Spleen (tissue), 11 donors: Measurements from ENCODE around the gene AZGP1. TPM values are rescaled to one million over a fixed set of nuclear protein-coding genes. Genes with fewer than 3 reads are reported as not detected.

ENCODE experiments used
- DNase-seq: peaks from one replicate; pipeline ENCODE4 v3.0.0-alpha.2; 2020
- H3K27ac ChIP-seq, 8 donors: fragments of 200-600 bp; sonication (generic) in 7 of 8; 1 replicate in 4 of 8; 2 replicates in 4 of 8; pipeline versions ENCODE4 v1.5.0 to v1.8.0; 2016 to 2021; ENCODE audit warnings: inconsistent platforms in 4 of 8, mild to moderate bottlenecking in 4 of 8, moderate library complexity in 1 of 8
- H3K27me3 ChIP-seq, 7 donors: fragments of 200-600 bp; sonication (generic) in 6 of 7; replicated peaks in 1 of 7; 1 replicate in 4 of 7; 2 replicates in 3 of 7; pipeline versions ENCODE4 v1.5.0 to v1.8.0; 2016 to 2021; ENCODE audit warnings: inconsistent platforms in 3 of 7, mild to moderate bottlenecking in 1 of 7
- H3K36me3 ChIP-seq, 6 donors: fragments of 200-600 bp; sonication (generic) in 5 of 6; 1 replicate in 4 of 6; 2 replicates in 2 of 6; pipeline versions ENCODE4 v1.5.0 to v1.8.0; 2016 to 2021; ENCODE audit warnings: inconsistent platforms in 2 of 6
- H3K4me1 ChIP-seq, 6 donors: fragments of 200-600 bp; sonication (generic) in 5 of 6; 1 replicate in 3 of 6; 2 replicates in 3 of 6; pipeline versions ENCODE4 v1.5.0 to v1.8.0; 2016 to 2021; ENCODE audit warnings: inconsistent platforms in 3 of 6
- H3K4me3 ChIP-seq, 8 donors: fragments of 200-600 bp; sonication (generic) in 7 of 8; 1 replicate in 4 of 8; 2 replicates in 4 of 8; pipeline versions ENCODE4 v1.5.0 to v1.8.0; 2016 to 2021; ENCODE audit warnings: inconsistent platforms in 4 of 8, mild to moderate bottlenecking in 4 of 8, moderate library complexity in 2 of 8
- H3K9me3 ChIP-seq, 8 donors: fragments of 200-600 bp; sonication (generic) in 7 of 8; 1 replicate in 4 of 8; 2 replicates in 4 of 8; pipeline versions ENCODE4 v1.5.0 to v1.8.0; 2016 to 2021; ENCODE audit warnings: inconsistent platforms in 4 of 8
- POLR2A ChIP-seq, 3 donors: fragments of 450-650 bp; IDR thresholded peaks; one replicate each; pipeline ENCODE4 v1.5.1; 2017; ENCODE audit warnings: antibody characterized with exemption in 3 of 3, mild to moderate bottlenecking in 1 of 3
- POLR2AphosphoS5 ChIP-seq, 3 donors: sonication (generic); formaldehyde crosslinking; IDR thresholded peaks; one replicate each; pipeline ENCODE4 v1.5.1; 2017; ENCODE audit warnings: antibody characterized with exemption in 3 of 3
- WGBS, 5 donors: extraction: QIAGEN DNeasy Blood & Tissue Kit in 3 of 5; methylation state at CpG; one replicate each; pipeline versions ENCODE4 v1.1.5 to v1.1.7; 2013 to 2018; 5-methylcytosine and 5-hydroxymethylcytosine counted together
- intact Hi-C: fragments of 100-400 bp; cut with DNase I; formaldehyde crosslinking; loops from one replicate; pipeline ENCODE4 v1.15.0; 2023; ENCODE audit warnings: low total_unique reads
- polyA plus RNA-seq, 3 donors: library from polyadenylated mRNA; stranded (reverse); fragments of 200-250 nt; gene quantifications; one replicate each; pipeline ENCODE4 v1.2.1, GENCODE V29; 2013
- small RNA-seq, 4 donors: library from RNA; depleted of rRNA; stranded (forward); fragments of <200 nt; gene quantifications; one replicate each; pipeline ENCODE3, GENCODE V24; 2016
- total RNA-seq, 7 donors: library from RNA; depleted of rRNA in 3 of 7; stranded (reverse); fragments of >200 nt in 3 of 7; fragmentation: NEBNext Ultra II Directional in 4 of 7; extraction: Animal tissue kit (Norgen Biotek cat#: 25700) in 4 of 7; gene quantifications; one replicate each; pipeline versions ENCODE4 v1.1.0 to v1.2.1, GENCODE V29; 2016 to 2021
- TF ChIP-seq, protein P1 (sequence below), 11 experiments: fragments of 200-600 bp in 7 of 11; fragments of 450-650 bp in 4 of 11; sonication (generic) in 4 of 11; IDR thresholded peaks in 8 of 11; conservative IDR thresholded peaks in 3 of 11; 1 replicate in 7 of 11; 2 replicates in 4 of 11; pipeline versions ENCODE4 v1.4.0 to v1.8.0; 2016 to 2021; ENCODE audit warnings: antibody characterized with exemption in 11 of 11, inconsistent platforms in 4 of 11, mild to moderate bottlenecking in 1 of 11
- donor health status: healthy with polysubstance abuse.
- donor health status: DM: no; HTN: no; CAD: no; lungs with moderate emphysema.
- donor health status: DM: no; HTN: no; CAD: no.
- donor health status: Bipolar disorder and iron deficiency.
- donor health status: healthy.
- donor health status: DM: no; HTN: no; CAD: no.
- donor health status: DM: yes; HTN: yes; CAD: no.

Gene AZGP1
- total and polyA plus RNA-seq, 10 donors = 0.13 to 2.3 (median 0.58) TPM; not detected in 6

DNA sequence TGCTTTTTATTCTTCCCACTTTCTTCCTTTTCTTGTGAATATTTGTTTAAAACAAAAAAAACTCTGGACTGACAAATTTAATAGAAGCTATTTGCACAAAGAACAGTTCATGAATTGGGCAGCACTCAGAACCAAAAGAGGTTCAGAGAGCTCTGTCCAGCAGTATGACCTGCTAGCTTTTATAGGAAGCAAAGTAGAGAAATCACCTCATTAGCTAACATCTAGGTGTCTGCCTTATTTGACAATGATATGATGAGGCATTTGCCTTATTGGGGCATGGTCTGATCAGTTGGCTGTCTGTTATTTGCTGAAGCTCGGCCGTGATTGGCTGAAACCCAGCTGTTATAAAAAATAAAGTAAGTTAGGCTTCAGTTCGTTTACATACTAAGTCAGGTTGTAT lies 55.7 kb downstream of the AZGP1 start:
- Histone ChIP-seq H3K9me3 (no peaks in the 10 kb centered on the region), H3K27me3 (no peaks in the 10 kb centered on the region), H3K4me3 (peak overlapping the region; percentile 57 to 97 (median 83)), H3K4me1 (peaks cover 30 to 53% (median 43%) of the 10 kb centered on the region in 6 donors), H3K36me3 (peaks cover 0 to 26% (median 0%) of the 10 kb centered on the region in 6 donors), H3K27ac (peak overlapping the region in 7 of 8 donors; percentile 85 to 99 (median 95))
- no peak for DNase-seq
- TF ChIP-seq POLR2AphosphoS5 (IDR thresholded peaks at IDR 0.05) (no peak), POLR2A (IDR thresholded peaks at IDR 0.05) (no peak)
- TF ChIP-seq, protein P1, sequence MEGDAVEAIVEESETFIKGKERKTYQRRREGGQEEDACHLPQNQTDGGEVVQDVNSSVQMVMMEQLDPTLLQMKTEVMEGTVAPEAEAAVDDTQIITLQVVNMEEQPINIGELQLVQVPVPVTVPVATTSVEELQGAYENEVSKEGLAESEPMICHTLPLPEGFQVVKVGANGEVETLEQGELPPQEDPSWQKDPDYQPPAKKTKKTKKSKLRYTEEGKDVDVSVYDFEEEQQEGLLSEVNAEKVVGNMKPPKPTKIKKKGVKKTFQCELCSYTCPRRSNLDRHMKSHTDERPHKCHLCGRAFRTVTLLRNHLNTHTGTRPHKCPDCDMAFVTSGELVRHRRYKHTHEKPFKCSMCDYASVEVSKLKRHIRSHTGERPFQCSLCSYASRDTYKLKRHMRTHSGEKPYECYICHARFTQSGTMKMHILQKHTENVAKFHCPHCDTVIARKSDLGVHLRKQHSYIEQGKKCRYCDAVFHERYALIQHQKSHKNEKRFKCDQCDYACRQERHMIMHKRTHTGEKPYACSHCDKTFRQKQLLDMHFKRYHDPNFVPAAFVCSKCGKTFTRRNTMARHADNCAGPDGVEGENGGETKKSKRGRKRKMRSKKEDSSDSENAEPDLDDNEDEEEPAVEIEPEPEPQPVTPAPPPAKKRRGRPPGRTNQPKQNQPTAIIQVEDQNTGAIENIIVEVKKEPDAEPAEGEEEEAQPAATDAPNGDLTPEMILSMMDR (IDR thresholded peaks at IDR 0.05 in 8 of 11, conservative IDR thresholded peaks at IDR 0.05 in 3 of 11) = no peak
- WGBS, 5 donors = 59 to 94% (median 66%) methylated on average over 3 of the region's 3 CpGs
- intact Hi-C loops = no loop called here

DNA sequence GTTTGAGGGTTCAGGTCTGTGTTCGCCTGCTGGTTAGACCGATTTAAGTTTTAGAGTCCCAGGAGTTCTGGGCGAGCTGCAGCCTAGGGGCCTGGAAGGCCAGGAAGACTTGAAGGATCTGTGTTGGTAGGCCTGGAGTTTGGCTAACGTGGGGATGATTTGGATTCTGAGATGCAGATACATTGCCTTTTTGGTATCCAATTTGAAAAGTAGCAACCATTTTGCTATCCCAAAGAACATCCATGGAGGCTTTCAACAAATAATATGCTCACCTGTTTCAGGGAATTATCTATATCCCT lies 56.1 kb downstream of the AZGP1 start:
- H3K9me3 ChIP-seq = no peaks in the 10 kb centered on the region
- TF ChIP-seq, protein P1 (IDR thresholded peaks at IDR 0.05 in 8 of 11, conservative IDR thresholded peaks at IDR 0.05 in 3 of 11) = no peak
- TF ChIP-seq POLR2AphosphoS5 (IDR thresholded peaks at IDR 0.05) = no peak
- no peak for TF ChIP-seq POLR2A (IDR thresholded peaks at IDR 0.05)
- 33 to 47% (median 39%) methylated on average over 4 of the region's 4 CpGs for WGBS, 5 donors
- no peaks in the 10 kb centered on the region for H3K27me3 ChIP-seq
- H3K4me3 ChIP-seq = peak overlapping the region; percentile 57 to 97 (median 83)
- intact Hi-C loops = no loop called here
- H3K27ac ChIP-seq = peak overlapping the region; percentile 85 to 99 (median 94)
- peaks cover 0 to 30% (median 0%) of the 10 kb centered on the region in 6 donors for H3K36me3 ChIP-seq
- DNase-seq = no peak
- H3K4me1 ChIP-seq = peaks cover 30 to 57% (median 45%) of the 10 kb centered on the region in 6 donors

DNA sequence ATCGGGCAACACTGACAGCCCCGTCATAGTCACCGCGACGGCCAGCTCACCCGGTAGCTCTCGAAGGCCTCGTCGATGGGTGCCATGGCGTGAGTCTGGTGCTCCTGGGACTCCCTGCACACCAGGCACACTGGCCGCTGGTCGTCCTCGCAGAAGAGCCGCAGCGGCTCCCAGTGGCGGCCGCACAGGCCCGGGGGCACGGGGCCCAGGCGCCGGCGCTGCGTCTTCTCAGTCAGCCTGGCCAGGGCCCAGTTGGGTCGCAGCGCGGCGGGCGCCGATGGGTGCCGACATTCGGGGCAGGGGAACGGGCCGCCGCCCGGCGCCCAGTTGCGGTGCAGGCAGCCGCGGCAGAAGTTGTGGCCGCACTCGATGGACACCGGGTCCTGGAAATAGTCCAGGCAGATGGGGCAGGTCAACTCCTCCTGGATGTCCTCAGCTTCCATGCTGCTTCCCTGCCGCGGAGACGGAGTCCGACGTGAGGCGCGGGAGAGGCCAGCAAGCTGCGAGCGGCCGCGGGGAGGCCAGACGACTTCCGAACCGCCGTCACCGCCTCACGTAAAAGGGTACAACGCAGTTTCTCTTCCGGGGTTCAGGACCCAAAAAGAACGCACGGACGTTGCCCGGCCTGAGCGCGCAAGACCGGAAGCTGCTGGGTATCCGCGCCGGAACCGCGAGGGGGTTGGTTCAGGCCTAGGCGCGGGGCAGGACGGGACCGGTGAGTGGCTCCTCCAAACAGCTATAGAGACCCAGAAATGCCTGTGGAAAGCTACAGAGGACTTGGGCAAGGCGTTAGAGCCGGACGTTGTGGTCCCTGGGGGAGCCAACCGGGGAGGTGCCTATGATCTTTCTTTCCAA lies 56.6 kb downstream of the AZGP1 start, which contains the start of gene TRIM4:
TSS of gene TRIM4 (minus strand) at position 572 of the 855 bp plus-strand sequence. CDS start at position 443, 129 bp downstream.
- H3K36me3 ChIP-seq = peaks cover 0 to 35% (median 0%) of the 10 kb centered on the region in 6 donors
- peak within 1 kb of the TSS; percentile 57 to 97 (median 83) for H3K4me3 ChIP-seq
- intact Hi-C loops = no loop called here
- TF ChIP-seq, protein P1 (IDR thresholded peaks at IDR 0.05 in 8 of 11, conservative IDR thresholded peaks at IDR 0.05 in 3 of 11) = peak in 5 of 11 experiments; percentile 7 to 34 (median 20)
- peak in 2 of 3 donors; percentile 65 to 82 for TF ChIP-seq POLR2A (IDR thresholded peaks at IDR 0.05)
- TF ChIP-seq POLR2AphosphoS5 (IDR thresholded peaks at IDR 0.05) = peak; percentile 97 to 98 (median 98)
- H3K4me1 ChIP-seq = peaks cover 30 to 63% (median 48%) of the 10 kb centered on the region in 6 donors
- 0 to 3% (median 1%) methylated on average over 64 to 81 of the region's 81 CpGs for whole genome bisulfite sequencing, 5 donors
- no peaks in the 10 kb centered on the region for H3K9me3 ChIP-seq
- H3K27ac ChIP-seq = peak within 1 kb of the TSS; percentile 85 to 99 (median 94)
- no peaks in the 10 kb centered on the region for H3K27me3 ChIP-seq
- peak; percentile 97 for DNase-seq

Small RNA genes within 50 kb of the gene (small RNA-seq; reads per million reads assigned to genes)
- gene RF00019 (0 reads per million in 4 donors), gene RF00561 (0 reads per million in 4 donors)

Other genes starting within 250 kb of the AZGP1 start
- gene CYP3A7, start 240.8 kb downstream of the AZGP1 start, total RNA-seq = not detected
- not detected for gene CYP3A7, start 240.8 kb downstream of the AZGP1 start, polyA plus RNA-seq
- gene CYP3A4, start 191.8 kb downstream of the AZGP1 start, total RNA-seq = not detected
- gene CYP3A4, start 191.8 kb downstream of the AZGP1 start, polyA plus RNA-seq = not detected
- gene CYP3A43, start 148.0 kb downstream of the AZGP1 start, total RNA-seq = 1 to 10 TPM in 1 of 7 donors, under 1 TPM in 1, not detected in 5; 0.39 to 1.2 TPM
- not detected for gene CYP3A43, start 148.0 kb downstream of the AZGP1 start, polyA plus RNA-seq
- under 1 TPM in 1 of 7 donors, not detected in 6; 0.94 TPM for gene OR2AE1, start 99.0 kb downstream of the AZGP1 start, total RNA-seq
- not detected for gene OR2AE1, start 99.0 kb downstream of the AZGP1 start, polyA plus RNA-seq
- 10 to 100 TPM; 34.7 to 58.5 (median 40.3) TPM for gene TRIM4, start 56.5 kb downstream of the AZGP1 start, total RNA-seq
- gene TRIM4, start 56.5 kb downstream of the AZGP1 start, polyA plus RNA-seq = 10 to 100 TPM; 14.3 to 20.9 (median 14.7) TPM
- 1 to 10 TPM in 1 of 7 donors, under 1 TPM in 1, not detected in 5; 0.47 to 1.0 TPM for gene GJC3, start 46.4 kb downstream of the AZGP1 start, total RNA-seq
- gene GJC3, start 46.4 kb downstream of the AZGP1 start, polyA plus RNA-seq = under 1 TPM in 2 of 3 donors, not detected in 1; 0.29 to 0.53 TPM
- gene ZKSCAN1, start 39.6 kb upstream of the AZGP1 start, total RNA-seq = 10 to 100 TPM; 29.7 to 77.9 (median 65.7) TPM
- gene ZKSCAN1, start 39.6 kb upstream of the AZGP1 start, polyA plus RNA-seq = 10 to 100 TPM in 2 of 3 donors, 1 to 10 TPM in 1; 7.3 to 11.5 (median 10.6) TPM
- gene ZSCAN21, start 73.7 kb upstream of the AZGP1 start, total RNA-seq = 10 to 100 TPM in 2 of 7 donors, 1 to 10 TPM in 5; 7.2 to 14.3 (median 9.2) TPM
- 1 to 10 TPM; 3.7 to 6.1 (median 5.0) TPM for gene ZSCAN21, start 73.7 kb upstream of the AZGP1 start, polyA plus RNA-seq
- 10 to 100 TPM; 25.7 to 34.0 (median 29.3) TPM for gene ZNF3, start 105.7 kb upstream of the AZGP1 start, total RNA-seq
- gene ZNF3, start 105.7 kb upstream of the AZGP1 start, polyA plus RNA-seq = 10 to 100 TPM; 11.0 to 17.3 (median 14.8) TPM
- gene COPS6, start 112.9 kb upstream of the AZGP1 start, total RNA-seq = 10 to 100 TPM; 47.0 to 86.7 (median 64.7) TPM
- 10 to 100 TPM; 80.7 to 89.6 (median 83.5) TPM for gene COPS6, start 112.9 kb upstream of the AZGP1 start, polyA plus RNA-seq
- gene MCM7, start 125.4 kb upstream of the AZGP1 start, total RNA-seq = 10 to 100 TPM; 49.5 to 74.7 (median 64.8) TPM
- 10 to 100 TPM; 72.3 to 92.7 (median 75.8) TPM for gene MCM7, start 125.4 kb upstream of the AZGP1 start, polyA plus RNA-seq
- 10 to 100 TPM in 5 of 7 donors, 1 to 10 TPM in 2; 9.2 to 18.0 (median 12.0) TPM for gene AP4M1, start 125.6 kb upstream of the AZGP1 start, total RNA-seq
- gene AP4M1, start 125.6 kb upstream of the AZGP1 start, polyA plus RNA-seq = 10 to 100 TPM in 2 of 3 donors, 1 to 10 TPM in 1; 8.7 to 10.1 (median 10.1) TPM
- 10 to 100 TPM; 29.7 to 44.0 (median 36.5) TPM for gene TAF6, start 143.3 kb upstream of the AZGP1 start, total RNA-seq
- 10 to 100 TPM; 16.5 to 36.6 (median 21.3) TPM for gene TAF6, start 143.3 kb upstream of the AZGP1 start, polyA plus RNA-seq
- gene CNPY4, start 143.6 kb upstream of the AZGP1 start, total RNA-seq = 10 to 100 TPM; 12.4 to 19.7 (median 15.2) TPM
- 10 to 100 TPM in 2 of 3 donors, 1 to 10 TPM in 1; 9.7 to 14.1 (median 11.0) TPM for gene CNPY4, start 143.6 kb upstream of the AZGP1 start, polyA plus RNA-seq
- gene MBLAC1, start 150.9 kb upstream of the AZGP1 start, total RNA-seq = 1 to 10 TPM; 1.7 to 4.4 (median 2.0) TPM
- gene MBLAC1, start 150.9 kb upstream of the AZGP1 start, polyA plus RNA-seq = 1 to 10 TPM; 1.8 to 2.7 (median 2.4) TPM
- gene LAMTOR4, start 172.9 kb upstream of the AZGP1 start, total RNA-seq = 100 to 1,000 TPM; 152 to 328 (median 187) TPM
- 100 to 1,000 TPM; 470 to 709 (median 574) TPM for gene LAMTOR4, start 172.9 kb upstream of the AZGP1 start, polyA plus RNA-seq
- gene TRAPPC14, start 182.7 kb upstream of the AZGP1 start, total RNA-seq = 10 to 100 TPM; 33.0 to 68.7 (median 48.2) TPM
- 10 to 100 TPM; 33.0 to 54.5 (median 51.4) TPM for gene TRAPPC14, start 182.7 kb upstream of the AZGP1 start, polyA plus RNA-seq
- gene GAL3ST4, start 192.6 kb upstream of the AZGP1 start, total RNA-seq = 1 to 10 TPM; 1.3 to 6.2 (median 3.0) TPM
- gene GAL3ST4, start 192.6 kb upstream of the AZGP1 start, polyA plus RNA-seq = 1 to 10 TPM; 1.0 to 2.8 (median 1.1) TPM
- 1 to 10 TPM; 2.4 to 5.3 (median 4.5) TPM for gene GPC2, start 201.3 kb upstream of the AZGP1 start, total RNA-seq
- gene GPC2, start 201.3 kb upstream of the AZGP1 start, polyA plus RNA-seq = 1 to 10 TPM; 2.1 to 4.4 (median 4.2) TPM
- gene STAG3, start 201.9 kb upstream of the AZGP1 start, total RNA-seq = 10 to 100 TPM in 5 of 7 donors, 1 to 10 TPM in 2; 8.0 to 59.6 (median 31.4) TPM
- gene STAG3, start 201.9 kb upstream of the AZGP1 start, polyA plus RNA-seq = 100 to 1,000 TPM in 2 of 3 donors, 10 to 100 TPM in 1; 69.5 to 123 (median 104) TPM
- 10 to 100 TPM; 21.9 to 58.7 (median 33.9) TPM for gene PVRIG, start 243.9 kb upstream of the AZGP1 start, total RNA-seq
- gene PVRIG, start 243.9 kb upstream of the AZGP1 start, polyA plus RNA-seq = 10 to 100 TPM; 20.3 to 41.2 (median 30.2) TPM